Mesodermal cell (in vitro differentiated cells): ENCODE data around the gene SLC5A10.
"Not testable (repeated sequence)": the region's sequence is repeated elsewhere in the genome, so short reads cannot be mapped to it uniquely, and the experiment has no call there.

Experiments used
- H3K27ac ChIP-seq: 2 replicates; pipeline ENCODE4 v1.7.0; 2013; ENCODE audit warnings: mild to moderate bottlenecking, low read depth, low read length, moderate library complexity; ENCODE audit not compliant: severe bottlenecking
- H3K36me3 ChIP-seq: 2 replicates; pipeline ENCODE4 v1.7.1; 2013; ENCODE audit warnings: mild to moderate bottlenecking, low read length, moderate library complexity; ENCODE audit not compliant: control insufficient read depth, insufficient read depth
- H3K4me1 ChIP-seq: one replicate; pipeline ENCODE4 v1.7.1; 2013; ENCODE audit warnings: mild to moderate bottlenecking, low read length; ENCODE audit not compliant: insufficient read depth, control insufficient read depth, poor library complexity, severe bottlenecking
- H3K4me3 ChIP-seq: 2 replicates; pipeline ENCODE4 v1.7.0; 2013; ENCODE audit warnings: low read length, control low read depth, mild to moderate bottlenecking; ENCODE audit not compliant: insufficient read depth, poor library complexity, severe bottlenecking; ENCODE audit errors: extremely low read depth
- H3K9me3 ChIP-seq: 2 replicates; pipeline ENCODE4 v1.7.1; 2013; ENCODE audit warnings: mild to moderate bottlenecking, low read length, moderate library complexity; ENCODE audit not compliant: control insufficient read depth
- WGBS, 2 experiments: methylation state at CpG; one replicate each; pipeline ENCODE4 v1.1.5; 2013; ENCODE audit warnings: missing lambda C conversion rate in 2 of 2; ENCODE audit not compliant: insufficient coverage in 2 of 2; 5-methylcytosine and 5-hydroxymethylcytosine counted together

Gene SLC5A10

DNA sequence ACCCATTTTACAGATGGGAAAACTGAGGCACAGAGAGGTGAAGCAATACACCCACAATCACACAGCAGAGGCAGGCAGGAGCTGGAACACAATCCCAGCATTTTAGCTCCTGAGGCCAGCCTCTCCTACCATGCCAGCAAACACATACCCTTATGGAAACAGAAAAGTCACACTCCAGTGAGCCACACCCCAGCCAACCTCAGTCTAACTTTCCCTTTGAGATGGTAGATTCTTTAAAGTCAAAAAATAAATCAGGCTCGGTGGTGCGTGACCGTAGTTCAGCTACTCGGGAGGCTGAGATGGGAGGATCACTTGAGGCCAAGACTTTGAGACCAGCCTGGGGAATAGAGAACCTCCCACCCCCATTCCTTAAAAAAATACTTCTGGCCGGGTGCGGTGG is 84.2 kb downstream of the SLC5A10 start:
- H3K27ac ChIP-seq, H3K4me3 ChIP-seq, H3K36me3 ChIP-seq, H3K9me3 ChIP-seq, H3K4me1 ChIP-seq: not testable (repeated sequence)
- WGBS, 2 experiments: no CpG with 5 or more reads among the region's 6 CpGs

DNA sequence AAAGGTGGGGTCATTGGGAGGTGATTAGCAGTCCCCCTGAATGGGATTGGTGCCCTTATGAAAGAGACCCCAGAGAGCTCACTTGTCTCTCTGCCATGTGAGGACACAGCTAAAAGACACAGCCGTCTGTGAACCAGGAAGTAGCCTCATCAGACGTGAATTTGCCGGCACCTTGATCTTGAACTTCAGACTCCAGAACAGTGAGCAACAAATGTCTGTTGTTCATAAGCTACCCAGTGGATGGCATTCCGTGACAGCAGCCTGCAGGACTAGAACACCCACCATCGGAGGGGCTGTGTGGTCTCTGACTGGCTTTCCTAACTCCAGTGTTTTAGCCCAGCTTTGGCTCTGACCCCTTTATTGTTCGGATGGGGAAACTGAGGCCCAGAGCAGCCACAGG is 85.6 kb downstream of the SLC5A10 start:
- WGBS, 2 experiments: no CpG with 5 or more reads among the region's 6 CpGs
- not testable (repeated sequence) for H3K27ac ChIP-seq, H3K4me1 ChIP-seq, H3K9me3 ChIP-seq, H3K36me3 ChIP-seq, H3K4me3 ChIP-seq

DNA sequence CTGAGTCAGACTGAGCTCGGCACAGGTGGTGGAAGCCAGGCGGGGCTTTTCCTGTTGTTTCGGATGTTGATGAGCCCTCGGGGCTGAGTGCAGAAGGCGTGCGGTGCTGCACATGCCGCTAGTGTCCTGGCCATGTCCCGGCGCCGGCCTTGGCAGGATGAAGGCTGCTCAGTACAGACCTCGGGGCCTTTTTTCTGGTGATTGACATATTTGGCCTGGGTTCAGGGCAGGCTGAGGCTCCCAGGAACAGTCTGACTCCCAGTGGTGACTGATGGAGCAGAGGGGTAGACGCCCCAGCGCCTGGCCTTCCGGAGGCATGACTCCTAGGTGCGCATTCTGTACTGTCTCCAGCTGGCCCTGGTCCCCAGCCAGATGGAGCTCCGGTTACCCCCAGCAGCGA is 86.0 kb downstream of the SLC5A10 start:
- not testable (repeated sequence) for H3K27ac ChIP-seq, H3K9me3 ChIP-seq, H3K36me3 ChIP-seq, H3K4me3 ChIP-seq, H3K4me1 ChIP-seq
- no CpG with 5 or more reads among the region's 17 CpGs for WGBS, 2 experiments

DNA sequence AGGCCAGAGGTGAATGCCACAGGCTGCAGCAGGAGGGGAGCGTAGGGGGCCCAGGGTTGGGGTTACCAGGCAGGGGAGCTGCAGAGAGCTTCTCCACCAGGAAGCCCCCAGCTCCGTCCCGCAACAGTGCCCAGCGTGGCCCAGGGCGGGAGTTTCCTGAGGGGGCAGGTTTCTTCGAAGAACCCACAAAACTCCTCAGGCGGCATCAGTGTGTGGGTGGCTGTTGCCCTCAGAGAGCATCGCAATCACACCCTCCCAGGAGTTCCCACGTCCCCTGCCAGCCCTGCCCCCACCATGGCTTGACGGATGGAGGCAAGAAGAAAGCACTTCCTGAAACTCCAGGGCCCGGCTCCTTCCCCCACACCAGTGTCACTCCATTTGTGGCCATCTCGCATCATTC is 86.8 kb downstream of the SLC5A10 start:
- H3K27ac ChIP-seq, H3K4me3 ChIP-seq, H3K36me3 ChIP-seq, H3K9me3 ChIP-seq, H3K4me1 ChIP-seq: not testable (repeated sequence)
- no CpG with 5 or more reads among the region's 12 CpGs for WGBS, 2 experiments

DNA sequence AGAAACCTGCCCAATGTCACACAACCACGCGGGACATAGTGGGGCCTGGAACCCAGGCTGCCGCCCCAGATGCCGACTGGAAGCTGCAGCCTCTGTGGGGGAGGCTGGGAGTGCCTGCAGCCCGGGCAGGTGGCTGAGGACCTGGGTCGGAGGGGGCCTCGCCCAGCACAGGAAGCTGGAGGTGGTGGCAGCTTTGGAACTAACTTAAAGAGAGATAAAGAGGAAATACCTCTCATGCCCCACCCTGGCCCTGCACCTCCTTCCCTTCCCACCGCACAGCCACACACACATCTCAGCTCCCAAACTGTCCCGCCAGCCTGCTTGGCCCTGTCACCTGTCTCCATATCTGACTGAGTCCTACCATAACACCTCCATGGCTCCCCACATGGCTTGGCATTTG is 88.4 kb downstream of the SLC5A10 start:
- H3K9me3 ChIP-seq, H3K4me3 ChIP-seq, H3K4me1 ChIP-seq, H3K27ac ChIP-seq, H3K36me3 ChIP-seq: not testable (repeated sequence)
- WGBS, 2 experiments: no CpG with 5 or more reads among the region's 9 CpGs

DNA sequence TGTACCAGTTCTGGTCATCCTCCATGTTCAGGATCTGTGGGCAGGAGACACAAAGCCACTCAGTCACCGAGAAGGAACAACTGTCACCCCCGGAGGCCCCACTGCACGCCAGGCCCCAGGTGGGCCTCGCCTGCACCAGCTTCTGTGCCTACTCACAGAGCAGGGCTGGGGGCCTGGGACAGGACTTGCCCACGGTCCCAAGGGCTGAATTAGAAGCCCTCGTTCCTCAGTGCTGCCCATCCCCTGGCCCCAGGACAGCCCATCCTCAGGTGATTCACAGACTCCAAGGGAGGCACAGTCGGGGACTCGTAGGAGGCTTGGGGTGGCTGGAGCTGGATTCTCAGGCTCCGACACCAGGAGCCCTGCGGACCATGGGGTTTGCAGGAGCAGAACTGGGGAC is 89.9 kb downstream of the SLC5A10 start:
- no CpG with 5 or more reads among the region's 10 CpGs for WGBS, 2 experiments
- not testable (repeated sequence) for H3K27ac ChIP-seq, H3K4me3 ChIP-seq, H3K36me3 ChIP-seq, H3K4me1 ChIP-seq, H3K9me3 ChIP-seq

DNA sequence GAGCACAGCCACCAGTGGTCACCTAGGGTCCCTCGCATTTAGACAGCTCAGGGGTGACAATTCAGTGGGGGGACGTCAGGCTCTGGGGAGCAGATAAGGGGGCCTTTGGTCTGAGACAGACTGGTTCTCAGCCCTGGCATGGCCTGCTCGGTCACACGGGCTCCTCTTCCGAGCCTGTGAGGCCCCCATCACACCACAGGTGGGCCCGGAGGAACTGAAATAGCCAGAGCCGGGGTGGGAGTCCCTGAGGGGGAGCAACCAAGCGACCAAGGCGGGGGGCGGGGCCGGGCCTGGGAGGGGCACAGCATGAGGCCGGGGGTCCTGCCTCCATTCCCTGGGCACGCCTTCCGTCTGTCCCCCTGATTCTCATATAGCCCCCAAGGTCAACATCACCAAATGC is 90.4 kb downstream of the SLC5A10 start:
- H3K36me3 ChIP-seq, H3K4me3 ChIP-seq, H3K27ac ChIP-seq, H3K4me1 ChIP-seq, H3K9me3 ChIP-seq: not testable (repeated sequence)
- no CpG with 5 or more reads among the region's 14 CpGs for WGBS, 2 experiments

DNA sequence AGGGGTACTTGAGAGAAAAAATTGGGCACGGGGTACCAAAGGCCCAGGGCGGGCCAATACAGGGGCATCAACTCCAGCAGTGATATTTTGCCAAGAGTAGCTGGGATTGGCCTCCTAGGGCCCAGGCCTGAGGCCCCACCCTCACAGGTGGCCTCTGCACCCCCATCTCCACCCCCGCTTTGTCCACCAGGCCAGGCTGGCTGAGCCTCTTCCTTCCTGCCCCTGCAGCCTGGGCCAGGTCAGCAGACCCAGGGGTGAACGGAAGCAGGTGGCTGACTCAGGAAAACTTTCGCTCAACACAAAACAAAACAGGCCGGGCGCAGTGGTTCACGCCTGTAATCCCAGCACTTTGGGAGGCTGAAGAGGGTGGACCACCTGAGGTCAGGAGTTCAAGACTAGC is 91.1 kb downstream of the SLC5A10 start:
- not testable (repeated sequence) for H3K9me3 ChIP-seq, H3K36me3 ChIP-seq, H3K27ac ChIP-seq, H3K4me3 ChIP-seq, H3K4me1 ChIP-seq
- no CpG with 5 or more reads among the region's 8 CpGs for WGBS, 2 experiments

DNA sequence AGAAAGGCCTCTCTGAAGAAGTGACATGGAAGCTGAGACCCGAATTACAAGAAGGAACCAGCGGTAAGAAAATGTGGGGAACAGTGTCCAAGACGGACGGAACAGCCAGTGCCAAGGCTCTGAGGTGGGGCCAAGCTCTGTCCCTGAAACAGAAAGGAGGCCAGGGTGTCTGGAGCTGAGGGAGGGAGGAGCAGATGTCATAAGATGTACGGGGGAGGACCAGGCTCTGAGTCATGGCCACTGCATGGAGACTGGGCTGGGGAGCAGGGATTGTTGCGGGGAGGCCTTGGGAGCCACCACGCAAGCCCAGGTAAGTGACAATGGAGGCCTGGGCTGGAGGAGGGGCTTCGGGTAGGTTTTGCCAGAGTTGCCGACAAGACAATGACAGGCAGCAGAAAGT is 92.7 kb downstream of the SLC5A10 start:
- not testable (repeated sequence) for H3K27ac ChIP-seq, H3K4me1 ChIP-seq, H3K4me3 ChIP-seq, H3K36me3 ChIP-seq, H3K9me3 ChIP-seq
- WGBS, 2 experiments: no CpG with 5 or more reads among the region's 9 CpGs

DNA sequence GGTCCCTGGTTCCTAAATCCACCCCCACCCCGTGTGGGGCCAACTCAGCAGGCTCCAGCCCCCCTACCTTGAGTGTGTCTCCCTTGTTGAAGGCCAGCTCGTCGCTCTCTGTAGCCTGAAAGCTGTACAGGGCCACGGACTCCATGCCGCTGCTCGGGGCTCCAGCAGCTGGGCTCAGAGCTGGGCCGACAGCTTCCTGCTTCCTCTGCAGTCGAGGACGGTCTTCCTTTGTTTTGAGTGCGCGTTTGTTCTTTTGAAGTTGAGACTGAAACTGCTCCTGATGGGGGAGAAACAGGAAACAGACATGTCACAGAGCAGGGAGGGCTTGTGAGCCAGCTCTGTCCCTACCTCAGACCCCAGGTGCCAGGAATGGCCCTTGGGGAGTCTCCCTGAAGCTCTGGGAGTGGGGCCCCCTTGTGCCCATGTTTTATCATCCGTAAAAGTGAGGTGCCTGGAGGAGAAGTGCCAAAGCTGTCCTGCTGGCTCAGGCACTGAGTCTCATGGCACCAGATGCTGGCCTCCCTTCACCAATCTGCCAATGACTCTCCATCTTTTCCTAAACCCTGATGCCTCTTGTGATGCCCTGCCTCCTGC is 94.9 kb downstream of the SLC5A10 start, which contains the start of gene GRAP:
GRAP (minus strand) TSS at position 176 of the 594 bp plus-strand sequence; CDS start at position 145, 31 bp downstream.
- WGBS, 2 experiments: no CpG with 5 or more reads among the region's 12 CpGs
- not testable (repeated sequence) for H3K4me1 ChIP-seq, H3K9me3 ChIP-seq, H3K27ac ChIP-seq, H3K4me3 ChIP-seq, H3K36me3 ChIP-seq

DNA sequence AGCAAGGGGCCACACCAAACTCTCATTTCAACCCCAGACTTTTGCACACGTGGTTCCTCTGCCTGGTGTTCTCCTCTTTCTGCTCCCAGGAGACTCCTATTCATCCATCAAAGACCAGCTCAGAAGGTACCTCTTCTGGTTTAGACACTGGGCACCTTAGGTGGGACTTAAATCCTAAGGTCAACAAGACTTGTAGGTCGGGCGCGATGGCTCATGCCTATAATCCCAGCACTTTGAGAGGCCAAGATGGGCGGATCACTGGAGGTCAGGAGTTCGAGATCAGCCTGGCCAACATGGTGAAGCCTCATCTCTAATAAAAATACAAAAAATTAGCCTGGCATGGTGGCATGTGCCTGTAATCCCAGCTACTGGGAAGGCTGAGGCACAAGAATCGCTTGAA is 95.5 kb downstream of the SLC5A10 start:
- WGBS, 2 experiments: 92% methylated on average over 3 of the region's 7 CpGs; no CpG with 5 or more reads in 1 of the 2 experiments
- H3K27ac ChIP-seq, H3K36me3 ChIP-seq, H3K9me3 ChIP-seq, H3K4me1 ChIP-seq, H3K4me3 ChIP-seq: not testable (repeated sequence)

DNA sequence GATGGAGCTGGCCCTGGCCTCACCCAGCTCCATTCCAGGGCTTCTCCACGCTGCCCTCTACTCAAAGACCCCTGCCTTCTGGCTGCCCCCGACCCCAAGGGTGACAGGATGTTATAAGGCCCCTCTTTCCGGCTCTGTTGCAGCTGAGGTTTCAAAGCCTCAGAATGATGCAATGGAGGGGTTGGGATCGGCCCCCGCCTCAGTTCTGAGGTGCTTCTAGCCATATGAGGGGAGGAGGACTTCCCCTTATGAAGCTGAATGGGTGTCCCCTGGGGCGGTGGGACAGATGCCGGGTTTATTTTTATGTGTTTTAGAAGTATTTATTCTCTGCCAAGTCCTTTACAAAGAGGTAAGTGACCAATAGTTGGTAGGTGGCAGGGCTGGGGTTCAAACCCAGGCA is 96.9 kb downstream of the SLC5A10 start:
- H3K4me1 ChIP-seq, H3K9me3 ChIP-seq, H3K27ac ChIP-seq, H3K4me3 ChIP-seq, H3K36me3 ChIP-seq: not testable (repeated sequence)
- WGBS, 2 experiments: no CpG with 5 or more reads among the region's 7 CpGs
